ENCODE data around the gene HOMEZ.
"Not testable (repeated sequence)": the region's sequence is repeated elsewhere in the genome, so short reads cannot be mapped to it uniquely, and the experiment has no call there.

Gene HOMEZ

DNA sequence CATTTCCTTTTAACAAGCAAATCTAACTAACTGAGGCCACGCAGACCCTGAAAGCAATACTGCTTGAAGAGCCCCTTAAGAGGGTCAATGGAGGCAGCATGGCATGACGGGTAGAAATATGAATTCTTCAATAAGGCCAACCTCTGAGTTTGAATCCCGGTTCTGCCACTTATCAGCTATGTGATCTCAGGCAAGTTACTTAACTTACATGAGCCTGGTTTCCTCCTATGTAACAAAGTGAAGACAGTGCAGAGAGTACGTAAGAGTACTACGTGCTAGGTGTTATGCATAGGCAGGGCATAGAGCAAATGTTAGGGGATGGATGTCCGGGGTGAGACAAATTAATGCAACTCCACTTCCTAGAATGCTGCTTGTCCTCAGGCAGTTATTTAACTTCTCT is 4.7 kb downstream of the HOMEZ start:
- DNase-seq (ENCODE audit: low spot score) = no peak

- not testable (repeated sequence) for DNase-seq (ENCODE audit: low spot score)
These were observed 8.0 kb downstream of the HOMEZ start for GRCh38 chr14:23277928-23278327.

DNA sequence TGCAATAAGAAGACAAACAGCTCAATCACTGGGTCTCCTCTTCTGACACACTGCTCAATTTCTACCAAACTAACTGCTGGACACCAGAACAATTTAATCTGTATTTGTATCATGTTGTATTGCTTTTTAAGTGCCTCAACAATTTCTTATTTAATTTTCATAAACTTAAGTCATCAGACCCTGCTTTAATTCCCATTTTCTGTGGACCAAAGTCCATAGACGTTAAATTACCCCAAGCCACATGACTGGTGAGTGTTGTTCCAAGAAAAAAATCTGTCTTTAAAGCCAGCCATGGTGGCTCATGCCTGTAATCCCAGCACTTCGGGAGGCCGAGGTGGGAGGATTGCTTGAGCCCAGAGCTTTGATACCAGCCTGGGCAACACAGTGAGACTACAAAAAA is 8.7 kb downstream of the HOMEZ start:
- DNase-seq (ENCODE audit: low spot score) = no peak

- no peak for DNase-seq (ENCODE audit: low spot score)
These were observed 10.5 kb downstream of the HOMEZ start for GRCh38 chr14:23275412-23275811.

DNA sequence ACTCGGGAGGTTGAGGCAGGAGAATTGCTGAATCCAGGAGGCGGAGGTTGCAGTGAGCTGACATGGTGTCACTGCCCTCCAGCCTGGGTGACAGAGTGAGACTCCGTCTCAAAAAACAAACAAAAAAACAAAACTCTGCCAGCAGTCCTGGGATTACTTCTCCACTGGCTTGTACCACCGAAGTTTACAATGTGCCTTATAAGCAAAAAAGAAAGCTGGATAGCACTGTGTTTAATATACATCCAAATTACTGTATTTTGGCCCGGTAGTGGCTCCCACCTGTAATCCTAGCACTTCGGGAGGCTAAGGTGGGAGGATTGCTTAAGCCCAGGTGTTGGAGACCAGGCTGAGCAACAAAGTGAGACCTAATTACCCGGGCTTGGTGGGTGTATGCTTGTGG is 16.7 kb downstream of the HOMEZ start:
- DNase-seq (ENCODE audit: low spot score) = no peak

GRCh38 chr14:23260849-23261248 is 25.1 kb downstream of the HOMEZ start:
- DNase-seq (ENCODE audit: low spot score) = not testable (repeated sequence)

DNA sequence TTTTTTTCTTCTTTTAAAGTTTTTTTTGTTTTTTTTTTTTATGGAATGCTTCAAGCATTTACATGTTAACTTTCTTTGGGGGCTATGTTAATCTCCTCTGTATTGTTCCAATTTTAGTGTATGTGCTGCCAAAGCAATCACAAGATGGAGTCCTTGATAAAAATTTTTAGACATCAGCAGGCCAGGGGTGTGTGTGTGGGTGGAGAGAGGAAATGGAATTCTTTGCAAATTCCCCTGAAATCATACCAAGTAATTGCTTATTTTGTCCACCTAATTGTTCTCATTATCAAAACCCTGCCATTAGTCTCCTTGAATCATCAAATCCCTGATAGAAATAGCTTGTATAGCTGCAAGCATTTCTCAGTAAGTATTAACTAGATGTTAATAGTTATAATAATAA is 26.5 kb downstream of the HOMEZ start:
- DNase-seq (ENCODE audit: low spot score) = no peak

GRCh38 chr14:23258256-23258655 is 27.7 kb downstream of the HOMEZ start:
- no peak for DNase-seq (ENCODE audit: low spot score)

DNA sequence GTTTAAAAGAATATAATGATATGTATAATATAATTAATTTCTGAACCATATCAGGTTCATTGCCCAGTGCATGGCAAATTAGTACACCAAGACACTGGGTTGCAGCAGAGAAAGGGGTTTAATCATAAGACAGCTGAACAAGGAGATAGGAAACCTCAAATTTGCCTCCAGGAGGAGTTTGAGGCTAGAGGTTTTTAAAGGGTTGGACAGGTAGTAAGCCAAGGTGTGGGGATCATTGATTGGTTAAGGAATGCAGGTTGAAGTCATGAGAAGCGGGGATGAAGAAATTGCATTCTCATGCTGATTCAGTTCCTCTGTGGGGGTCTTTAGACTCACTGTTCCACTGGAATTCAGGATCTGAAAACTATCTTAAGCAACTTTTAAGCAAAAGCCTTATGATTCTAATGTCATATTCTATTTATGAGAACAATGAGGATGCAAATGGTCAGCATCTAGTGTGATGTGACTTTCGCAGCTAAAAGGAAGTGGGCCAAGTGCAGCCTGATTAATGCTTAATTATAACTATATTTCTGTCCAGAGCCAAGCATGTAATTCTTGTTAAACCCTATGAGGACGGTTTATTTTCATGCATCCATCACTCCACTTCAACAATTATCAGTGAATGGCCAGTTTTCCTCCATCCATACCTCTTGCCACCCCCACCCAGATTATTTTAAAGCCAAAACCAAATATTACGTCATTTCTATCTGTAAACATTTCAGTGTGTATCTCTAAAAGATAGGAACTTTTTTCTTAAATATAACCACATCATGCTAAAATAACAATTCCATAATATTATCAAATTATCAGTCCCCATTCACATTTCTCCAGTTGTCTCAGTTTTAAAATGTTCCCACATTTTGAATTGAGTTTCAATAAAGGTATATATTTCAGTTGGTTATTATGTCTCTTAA is 33.3 kb downstream of the HOMEZ start:
- no peak for DNase-seq (ENCODE audit: low spot score)

- DNase-seq (ENCODE audit: low spot score) = no peak
These were observed 33.9 kb downstream of the HOMEZ start for GRCh38 chr14:23252006-23252405.

DNA sequence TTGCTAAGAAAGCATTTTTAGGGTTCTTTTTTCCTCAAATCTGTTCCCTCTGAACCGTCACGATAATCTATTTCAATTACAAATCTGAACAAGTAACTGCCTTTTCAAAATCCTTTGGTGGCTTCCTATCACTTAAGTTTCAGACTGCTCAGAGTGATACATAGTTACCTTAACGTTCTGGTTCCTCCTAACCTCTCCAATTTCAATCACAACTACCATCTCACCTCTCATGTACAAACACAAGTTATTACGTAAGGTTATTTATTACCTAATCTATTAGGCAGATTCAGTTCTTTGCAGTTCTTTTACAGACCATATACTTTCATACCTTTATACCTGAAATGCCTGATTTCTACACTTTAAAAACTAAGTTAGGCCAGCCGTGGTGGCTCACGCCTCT is 36.1 kb downstream of the HOMEZ start:
- no peak for DNase-seq (ENCODE audit: low spot score)

DNA sequence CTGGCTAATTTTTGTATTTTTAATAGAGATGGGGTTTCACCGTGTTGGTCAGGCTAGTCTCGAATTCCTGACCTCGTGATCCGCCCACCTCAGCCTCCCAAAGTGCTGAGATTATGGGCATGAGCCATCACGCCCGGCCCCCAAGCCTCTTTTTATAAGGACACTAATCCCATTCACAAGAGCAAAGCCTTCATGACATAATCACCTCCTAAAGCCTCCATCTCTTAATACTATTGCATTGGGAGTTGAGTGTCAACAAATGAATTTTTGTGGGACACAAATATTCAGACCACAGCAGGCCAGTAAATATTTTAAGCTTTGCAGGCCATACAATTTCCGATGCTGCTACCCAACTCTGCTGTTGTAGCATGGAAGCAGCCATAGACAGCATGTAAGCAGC is 37.3 kb downstream of the HOMEZ start:
- no peak for DNase-seq (ENCODE audit: low spot score)

DNA sequence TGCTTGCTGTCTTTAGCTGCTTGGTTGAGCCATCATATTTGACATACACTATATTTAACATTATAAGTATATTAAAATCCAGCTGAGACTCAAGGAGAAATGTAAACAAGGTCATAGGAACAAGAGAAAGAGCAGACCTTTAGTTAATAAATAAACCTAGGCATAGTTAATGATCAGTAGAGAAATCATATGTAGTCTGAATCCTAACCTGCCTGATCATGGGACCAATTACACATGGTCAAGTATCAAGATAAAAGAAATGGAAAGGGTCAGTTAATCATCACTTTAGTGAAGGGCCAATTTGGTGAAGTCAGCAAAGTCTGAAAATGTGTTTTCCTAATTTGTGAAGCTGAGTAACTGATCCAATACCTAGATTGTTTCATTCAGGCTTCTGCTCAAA is 40.6 kb downstream of the HOMEZ start:
- no peak for DNase-seq (ENCODE audit: low spot score)

GRCh38 chr14:23243066-23243465 is 42.9 kb downstream of the HOMEZ start:
- no peak for DNase-seq (ENCODE audit: low spot score)

- no peak for DNase-seq (ENCODE audit: low spot score)
These were observed 43.9 kb downstream of the HOMEZ start for GRCh38 chr14:23242076-23242475.

DNA sequence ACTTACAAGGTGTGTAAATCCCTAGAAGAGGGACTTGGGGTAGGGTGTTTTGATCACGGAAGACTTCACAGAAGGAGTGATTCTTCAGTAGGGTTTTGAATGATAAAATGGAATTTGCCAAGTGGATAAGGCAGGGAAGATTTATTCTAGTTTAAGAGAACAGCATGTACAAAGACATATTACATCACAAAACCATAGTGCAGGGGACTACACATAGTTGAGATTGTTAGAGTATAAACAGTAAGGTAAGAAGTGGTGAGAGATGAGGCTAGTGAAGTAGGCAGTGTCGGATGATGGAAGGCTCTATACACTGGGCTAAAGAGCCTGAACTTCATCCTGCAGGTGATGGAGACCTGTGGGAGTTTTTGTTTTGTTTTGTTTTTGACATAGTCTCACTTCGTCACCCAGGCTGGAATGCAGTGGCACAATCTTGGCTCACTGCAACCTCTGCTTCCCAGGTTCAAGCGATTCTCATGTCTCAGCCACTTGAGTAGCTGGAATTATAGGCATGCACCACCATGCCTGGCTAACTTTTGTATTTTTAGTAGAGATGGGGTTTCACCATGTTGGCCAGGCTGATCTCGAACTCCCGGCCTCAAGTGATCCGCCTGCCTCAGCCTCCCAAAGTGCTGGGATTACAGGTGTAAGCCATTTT is 44.7 kb downstream of the HOMEZ start:
- DNase-seq (ENCODE audit: low spot score) = not testable (repeated sequence)

- DNase-seq (ENCODE audit: low spot score) = no peak
These were observed 45.3 kb downstream of the HOMEZ start for GRCh38 chr14:23240661-23241060.

DNA sequence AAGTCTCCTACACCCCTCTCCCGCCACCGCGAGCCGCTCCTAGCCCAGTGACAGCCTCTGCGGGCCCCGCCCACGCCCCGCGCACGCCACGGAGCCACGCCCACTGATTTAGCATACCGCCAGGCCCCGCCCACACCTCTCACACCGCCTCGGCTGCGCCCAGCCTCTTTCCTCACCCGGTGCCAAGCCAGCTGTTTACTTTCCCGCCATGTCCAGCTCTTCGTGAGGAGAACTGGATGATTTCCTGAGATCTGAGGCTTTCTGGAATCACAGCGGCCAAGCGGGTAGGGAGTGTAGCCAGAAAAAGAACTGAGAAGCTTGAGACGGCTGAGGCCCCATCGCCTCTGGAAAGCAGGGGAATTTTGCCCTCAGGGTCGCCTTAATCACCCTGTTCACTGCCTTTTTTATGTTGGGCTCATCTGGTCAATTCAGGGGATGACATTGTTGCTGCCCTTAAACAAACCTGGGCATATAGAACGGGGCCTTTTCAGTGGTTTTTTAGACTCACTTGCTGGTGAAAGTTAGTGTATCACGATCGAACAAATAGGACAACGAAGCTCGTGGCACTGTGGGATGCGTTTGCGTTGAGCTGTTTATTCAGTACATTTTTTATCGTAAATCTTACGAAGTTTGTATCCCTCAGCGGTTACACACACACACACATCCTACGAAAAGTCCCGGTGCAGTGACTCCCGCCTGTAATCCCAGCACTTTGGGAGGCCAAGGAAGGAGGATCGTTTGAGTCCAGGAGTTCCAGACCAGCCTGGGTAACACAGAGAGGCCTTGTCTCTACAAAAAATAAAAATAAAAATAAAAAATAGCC is 47.9 kb downstream of the HOMEZ start, which contains the start of gene RNF212B:
TSS of gene RNF212B (plus strand) at position 165 of the 823 bp plus-strand sequence. CDS start 2,410 bp downstream, outside the sequence.
- DNase-seq (ENCODE audit: low spot score) = peak; percentile 76

DNA sequence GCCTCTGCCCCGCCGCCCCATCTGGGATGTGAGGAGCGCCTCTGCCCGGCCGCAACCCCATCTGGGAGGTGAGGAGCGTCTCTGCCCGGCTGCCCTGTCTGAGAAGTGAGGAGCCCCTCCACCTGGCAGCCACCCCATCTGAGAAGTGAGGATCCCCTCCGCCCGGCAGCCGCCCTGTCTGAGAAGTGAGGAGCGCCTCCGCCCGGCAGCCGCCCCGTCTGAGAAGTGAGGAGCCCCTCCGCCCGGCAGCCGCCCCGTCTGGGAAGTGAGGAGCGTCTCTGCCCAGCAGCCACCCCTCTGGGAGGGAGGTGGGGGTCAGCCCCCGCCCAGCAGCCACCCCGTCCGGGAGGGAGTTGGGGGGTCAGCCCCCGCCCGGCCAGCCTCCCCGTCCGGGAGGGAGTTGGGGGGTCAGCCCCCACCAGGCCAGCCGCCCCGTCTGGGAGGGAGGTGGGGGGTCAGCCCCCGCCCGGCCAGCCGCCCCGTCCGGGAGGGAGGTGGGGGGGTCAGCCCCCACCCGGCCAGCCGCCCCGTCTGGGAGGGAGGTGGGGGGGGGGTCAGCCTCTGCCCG is 53.6 kb downstream of the HOMEZ start:
- not testable (repeated sequence) for DNase-seq (ENCODE audit: low spot score)

GRCh38 chr14:23228812-23229211 is 57.1 kb downstream of the HOMEZ start:
- no peak for DNase-seq (ENCODE audit: low spot score)

- DNase-seq (ENCODE audit: low spot score) = no peak
These were observed 58.4 kb downstream of the HOMEZ start for GRCh38 chr14:23227566-23227965.

DNA sequence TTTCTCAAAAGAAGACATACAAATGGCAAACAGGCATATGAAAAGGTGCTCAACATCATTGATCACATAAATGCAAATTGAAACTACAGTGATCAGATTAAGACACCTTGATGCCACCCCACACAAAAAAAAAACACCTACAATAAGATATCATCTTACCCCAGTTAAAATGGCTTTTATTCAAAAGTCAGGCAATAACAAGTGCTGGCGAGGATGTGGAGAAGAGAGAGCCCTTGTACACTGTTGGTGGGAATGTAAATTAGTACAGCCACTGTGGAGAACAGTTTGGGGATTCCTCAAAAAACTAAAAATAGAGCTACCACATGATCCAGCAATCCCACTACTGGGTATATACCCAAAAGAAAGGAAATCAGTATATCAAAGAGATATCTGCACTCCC is 61.0 kb downstream of the HOMEZ start:
- not testable (repeated sequence) for DNase-seq (ENCODE audit: low spot score)
